DND-41 (cell line): Measurements from ENCODE around the gene KCNRG.
A peak's percentile ranks its signal among the peaks of the same experiment; 100 is the strongest.

Experiments
- ATAC-seq: fragments of 200-7000 bp; cut with Tn5 transposase; 3 replicates; pipeline ENCODE4 v1.9.1; 2021; ENCODE audit warnings: low read depth; ENCODE audit not compliant: insufficient read depth
- DNase-seq: peaks from one replicate; pipeline ENCODE4 v3.0.0-alpha.2; 2020
- H2AFZ ChIP-seq: 2 replicates; pipeline ENCODE4 v1.6.0; 2012; ENCODE audit warnings: low read depth, low read length
- H3K27ac ChIP-seq: 2 replicates; pipeline ENCODE4 v1.5.1; 2012; ENCODE audit warnings: low read length, inconsistent platforms
- H3K27me3 ChIP-seq: fragments of 200-600 bp; sonication (generic); 2 replicates; pipeline ENCODE4 v1.6.0; 2012; ENCODE audit warnings: low read length, mild to moderate bottlenecking, inconsistent platforms; ENCODE audit not compliant: insufficient read depth, poor library complexity
- H3K36me3 ChIP-seq: 2 replicates; pipeline ENCODE4 v1.5.1; 2012; ENCODE audit warnings: low read length, inconsistent platforms; ENCODE audit not compliant: insufficient read depth
- H3K4me1 ChIP-seq: 2 replicates; pipeline ENCODE4 v1.5.1; 2012; ENCODE audit warnings: mild to moderate bottlenecking, low read length; ENCODE audit not compliant: insufficient read depth
- H3K4me2 ChIP-seq: 2 replicates; pipeline ENCODE4 v1.6.0; 2012; ENCODE audit warnings: mild to moderate bottlenecking, moderate library complexity, low read length, inconsistent platforms; ENCODE audit not compliant: insufficient read depth
- H3K4me3 ChIP-seq, 2 experiments: fragments of 200-600 bp in 1 of 2; shearing (Covaris generic) in 1 of 2; 2 replicates each; pipeline ENCODE4 v1.5.1; 2012 to 2016; ENCODE audit warnings: inconsistent platforms in 2 of 2, low read length in 2 of 2, mild to moderate bottlenecking in 2 of 2, low read depth in 1 of 2, moderate library complexity in 1 of 2
- H3K79me2 ChIP-seq: 2 replicates; pipeline ENCODE4 v1.6.0; 2012; ENCODE audit warnings: low read length, inconsistent platforms; ENCODE audit not compliant: insufficient read depth
- H3K9ac ChIP-seq: 2 replicates; pipeline ENCODE4 v1.6.0; 2012; ENCODE audit warnings: low read depth, mild to moderate bottlenecking, inconsistent platforms, low read length, moderate library complexity
- H3K9me3 ChIP-seq: 2 replicates; pipeline ENCODE4 v1.5.1; 2012; ENCODE audit warnings: low read length, moderate library complexity, mild to moderate bottlenecking, inconsistent platforms; ENCODE audit not compliant: insufficient read depth, severe bottlenecking
- H4K20me1 ChIP-seq: 2 replicates; pipeline ENCODE4 v1.6.0; 2012; ENCODE audit warnings: low read length; ENCODE audit not compliant: insufficient read depth
- EZH2 ChIP-seq: IDR thresholded peaks from 3 replicates; pipeline ENCODE4 v1.6.1; 2012; ENCODE audit warnings: borderline replicate concordance, low read depth, mild to moderate bottlenecking, moderate library complexity, low read length, inconsistent platforms; ENCODE audit not compliant: severe bottlenecking
- TF ChIP-seq, protein P1 (sequence below): IDR thresholded peaks from 2 replicates; pipeline ENCODE4 v1.5.1; 2012; ENCODE audit warnings: borderline replicate concordance, low read length, moderate library complexity, mild to moderate bottlenecking; ENCODE audit not compliant: poor library complexity, severe bottlenecking; ENCODE audit errors: extremely low read depth

Gene KCNRG

DNA sequence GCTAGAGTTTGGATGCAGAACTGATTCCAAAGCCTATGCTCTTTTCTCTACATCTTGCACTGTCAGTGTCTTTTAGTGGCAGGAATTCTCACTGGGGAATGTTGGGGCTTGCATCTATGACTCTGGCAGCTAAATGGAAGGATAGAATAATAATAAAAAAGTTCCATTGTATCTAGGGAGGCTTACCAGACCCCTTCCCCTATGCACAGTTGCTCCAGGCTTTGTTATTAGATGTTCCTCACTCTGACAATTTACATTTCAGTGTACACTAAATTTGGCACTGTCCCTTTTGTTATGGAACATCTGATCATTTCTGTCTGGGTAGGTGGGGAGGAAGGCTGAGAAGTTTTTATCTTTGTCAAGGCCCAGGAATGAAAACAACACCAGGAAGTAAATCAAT lies 22.1 kb upstream of the KCNRG start:
- DNase-seq: no peak
- H3K4me3 ChIP-seq: no peak overlapping the region
- H2AFZ ChIP-seq: no peak overlapping the region
- no peak for ATAC-seq
- no peaks in the 10 kb centered on the region for H3K9me3 ChIP-seq
- no peak for TF ChIP-seq EZH2
- TF ChIP-seq, protein P1, sequence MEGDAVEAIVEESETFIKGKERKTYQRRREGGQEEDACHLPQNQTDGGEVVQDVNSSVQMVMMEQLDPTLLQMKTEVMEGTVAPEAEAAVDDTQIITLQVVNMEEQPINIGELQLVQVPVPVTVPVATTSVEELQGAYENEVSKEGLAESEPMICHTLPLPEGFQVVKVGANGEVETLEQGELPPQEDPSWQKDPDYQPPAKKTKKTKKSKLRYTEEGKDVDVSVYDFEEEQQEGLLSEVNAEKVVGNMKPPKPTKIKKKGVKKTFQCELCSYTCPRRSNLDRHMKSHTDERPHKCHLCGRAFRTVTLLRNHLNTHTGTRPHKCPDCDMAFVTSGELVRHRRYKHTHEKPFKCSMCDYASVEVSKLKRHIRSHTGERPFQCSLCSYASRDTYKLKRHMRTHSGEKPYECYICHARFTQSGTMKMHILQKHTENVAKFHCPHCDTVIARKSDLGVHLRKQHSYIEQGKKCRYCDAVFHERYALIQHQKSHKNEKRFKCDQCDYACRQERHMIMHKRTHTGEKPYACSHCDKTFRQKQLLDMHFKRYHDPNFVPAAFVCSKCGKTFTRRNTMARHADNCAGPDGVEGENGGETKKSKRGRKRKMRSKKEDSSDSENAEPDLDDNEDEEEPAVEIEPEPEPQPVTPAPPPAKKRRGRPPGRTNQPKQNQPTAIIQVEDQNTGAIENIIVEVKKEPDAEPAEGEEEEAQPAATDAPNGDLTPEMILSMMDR: no peak
- no peak overlapping the region for H3K4me2 ChIP-seq
- H4K20me1 ChIP-seq: 0 out of 2 replicates have a peak, but pooled peaks cover 2% of the 10 kb centered on the region
- H3K79me2 ChIP-seq: peaks cover 8% of the 10 kb centered on the region
- H3K27me3 ChIP-seq: no peaks in the 10 kb centered on the region
- H3K4me1 ChIP-seq: peaks cover 12% of the 10 kb centered on the region
- H3K9ac ChIP-seq: no peak overlapping the region
- H3K36me3 ChIP-seq: peaks cover 10% of the 10 kb centered on the region
- no peak overlapping the region for H3K27ac ChIP-seq

DNA sequence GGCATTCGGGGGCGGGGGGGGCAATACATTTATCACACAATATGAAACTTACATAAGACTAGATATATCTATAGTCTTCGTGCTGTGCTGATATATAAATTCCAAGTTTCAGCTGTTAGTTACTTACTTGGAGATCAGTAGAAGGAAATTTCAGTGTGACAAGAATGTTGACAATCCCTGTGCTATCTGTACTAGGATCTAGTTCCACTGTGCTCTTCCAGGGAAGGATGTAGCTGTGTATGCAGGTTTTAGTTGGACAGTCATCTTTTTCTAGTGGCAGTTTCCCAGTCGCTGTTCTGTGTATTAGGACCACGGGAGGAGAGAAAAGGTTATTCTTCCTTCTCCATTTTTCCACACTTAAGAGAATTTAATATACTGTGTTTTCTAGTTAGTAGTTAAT lies 21.6 kb upstream of the KCNRG start:
- ATAC-seq: no peak
- Histone ChIP-seq H3K36me3 (peaks cover 15% of the 10 kb centered on the region), H3K9ac (no peak overlapping the region), H3K4me3 (no peak overlapping the region), H3K79me2 (peaks cover 14% of the 10 kb centered on the region), H2AFZ (no peak overlapping the region), H3K9me3 (no peaks in the 10 kb centered on the region), H3K27me3 (no peaks in the 10 kb centered on the region), H3K4me1 (peaks cover 17% of the 10 kb centered on the region), H3K27ac (no peak overlapping the region), H3K4me2 (no peak overlapping the region), H4K20me1 (0 out of 2 replicates have a peak, but pooled peaks cover 3% of the 10 kb centered on the region)
- TF ChIP-seq, protein P1: no peak
- TF ChIP-seq EZH2: no peak
- no peak for DNase-seq

GRCh38 chr13:49995625-49996101 lies 19.6 kb upstream of the KCNRG start:
- no peak overlapping the region; the same call in 1 of the 2 replicates for H3K9ac ChIP-seq
- H3K4me3 ChIP-seq: no peak overlapping the region
- DNase-seq: no peak
- no peak overlapping the region for H2AFZ ChIP-seq
- peaks cover 12% of the 10 kb centered on the region; the same call in 1 of the 2 replicates for H4K20me1 ChIP-seq
- ATAC-seq: no peak
- peaks cover 37% of the 10 kb centered on the region for H3K4me1 ChIP-seq
- TF ChIP-seq EZH2: no peak
- TF ChIP-seq, protein P1: no peak
- peak overlapping the region; percentile 64; the same call in 1 of the 2 replicates for H3K4me2 ChIP-seq
- H3K27me3 ChIP-seq: no peaks in the 10 kb centered on the region
- peak overlapping the region; percentile 85 for H3K27ac ChIP-seq
- peaks cover 33% of the 10 kb centered on the region for H3K36me3 ChIP-seq
- H3K9me3 ChIP-seq: no peaks in the 10 kb centered on the region
- H3K79me2 ChIP-seq: peaks cover 34% of the 10 kb centered on the region
